H1 (cell line): ENCODE measurements around the gene ULK1. TPM values are rescaled to one million over a fixed set of nuclear protein-coding genes. Genes with fewer than 3 reads are reported as not detected.

ENCODE experiments used
- ATF2 ChIP-seq: IDR thresholded peaks from 2 replicates; pipeline ENCODE4 v1.6.1; 2012; ENCODE audit warnings: low read length, inconsistent platforms
- polyA plus RNA-seq, 7 experiments: library from polyadenylated mRNA; depleted of rRNA in 3 of 7; stranded (reverse) in 5 of 7; unstranded in 2 of 7; fragments of >200 nt in 5 of 7; fragments of 200-250 nt in 2 of 7; gene quantifications; 1 replicate in 5 of 7; 2 replicates in 1 of 7; 4 replicates in 1 of 7; pipeline versions ENCODE4 v1.2.1 to v1.2.3, GENCODE V29; 2011 to 2013; ENCODE audit warnings: missing spikeins in 2 of 7, mixed read lengths in 2 of 7
- total RNA-seq: library from RNA; stranded (reverse); fragmentation: NEBNext Ultra II Directional; extraction: Animal tissue kit (Norgen Biotek cat#: 25700); gene quantifications from 2 replicates; pipeline ENCODE4 v1.2.1, GENCODE V29; 2021

ULK1 gene
- total and polyA plus RNA-seq, 2 of the 8 experiments (the other 6 are each of a cell fraction or from before 2014, with no cell fraction given), result 13.0 to 44.1 TPM

- TF ChIP-seq ATF2, result no peak
- TF ChIP-seq, all 59 proteins: peak for 0
Observed at GRCh38 chr12:131862084-131862441, 32.4 kb upstream of the ULK1 start (continued).
